ENCODE measurements around the gene PTCD1.

DNA sequence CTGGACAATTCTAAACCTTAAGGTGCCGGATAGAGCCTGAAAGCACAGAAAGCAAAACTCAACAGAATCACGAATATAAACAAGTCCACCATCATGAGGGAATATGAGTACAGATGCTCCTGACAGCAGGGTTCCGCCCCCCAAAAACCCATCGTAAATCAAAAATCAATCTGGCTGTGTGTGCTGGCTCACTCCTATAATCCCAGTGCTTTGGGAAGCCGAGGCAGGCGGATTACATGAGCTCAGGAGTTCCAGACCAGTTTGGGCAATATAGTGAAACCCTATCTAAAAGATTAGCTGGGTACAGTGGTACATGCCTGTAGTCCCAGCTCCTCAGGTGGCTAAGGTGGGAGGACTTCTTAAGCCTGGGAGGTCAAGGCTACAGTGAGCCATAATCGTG, 17.6 kb downstream of the PTCD1 start:
- no peak for TF ChIP-seq SUZ12 (IDR thresholded peaks at IDR 0.05)
- TF ChIP-seq BHLHE40 (IDR thresholded peaks at IDR 0.05; ENCODE audit: borderline replicate concordance) = no peak
- no peak for TF ChIP-seq TARDBP (IDR thresholded peaks at IDR 0.05)
- no peak for TF ChIP-seq SP1 (IDR thresholded peaks at IDR 0.05)
- TF ChIP-seq ARNT (IDR thresholded peaks at IDR 0.05) = no peak
- no peak for TF ChIP-seq NFRKB (IDR thresholded peaks at IDR 0.05)
- no peak for TF ChIP-seq CTBP1 (IDR thresholded peaks at IDR 0.05; ENCODE audit: borderline replicate concordance)
- TF ChIP-seq LEF1 (IDR thresholded peaks at IDR 0.05; ENCODE audit: borderline replicate concordance) = no peak
- TF ChIP-seq ELF4 (IDR thresholded peaks at IDR 0.05) = no peak
- no peak for TF ChIP-seq FOXM1 (IDR thresholded peaks at IDR 0.05; ENCODE audit: borderline replicate concordance)
- TF ChIP-seq PKNOX1 (IDR thresholded peaks at IDR 0.05) = no peak
- no peak for TF ChIP-seq ZNF384 (IDR thresholded peaks at IDR 0.05)
- no peak for TF ChIP-seq FOXA1 (IDR thresholded peaks at IDR 0.05)
